Measurements from ENCODE around the gene EEPD1. TPM values are rescaled to one million over a fixed set of nuclear protein-coding genes. Genes with fewer than 3 reads are reported as not detected.
"Not testable (repeated sequence)": the region's sequence is repeated elsewhere in the genome, so short reads cannot be mapped to it uniquely, and the experiment has no call there.

The EEPD1 gene
- total RNA-seq, 1 experiment from 2014 or later, result 48.0 TPM

DNA sequence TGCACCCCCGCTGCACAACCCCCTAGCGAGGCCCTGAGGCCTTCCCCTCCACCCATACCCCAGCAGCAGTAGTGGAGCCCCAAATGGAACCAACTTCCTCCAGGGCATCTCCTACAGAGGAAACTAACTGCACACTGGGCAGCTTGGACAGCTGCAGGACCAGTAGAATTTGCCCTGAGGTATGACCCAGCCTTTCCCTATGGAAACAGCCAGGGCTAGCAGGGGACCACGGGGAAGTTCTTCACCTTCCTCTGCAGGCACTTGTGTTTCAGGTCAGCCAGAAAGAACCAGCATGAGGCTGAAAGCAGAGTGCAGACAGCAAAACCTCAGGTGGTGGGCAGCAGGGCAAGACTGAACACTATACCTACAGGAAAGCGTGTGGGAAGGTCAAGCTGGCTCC is 5.7 kb upstream of the EEPD1 start:
- H3K27ac ChIP-seq (ENCODE audit: low read length), result no peak overlapping the region
- in situ Hi-C loops (cut with HindIII; ENCODE audit: low pct_unique_long_range_greater_than_20kb, low sequenced_read_pairs), result no loop called here
- no peak overlapping the region for H3K4me3 ChIP-seq (ENCODE audit: low read depth in 2 of 2, low read length in 2 of 2)
- H3K36me3 ChIP-seq (ENCODE audit: control insufficient read depth, insufficient read depth, low read length), result no peaks in the 10 kb centered on the region
- no peak for ATAC-seq
- intact Hi-C loops (cut with micrococcal nuclease; ENCODE audit: unreplicated experiment), result no loop called here
- no peaks in the 10 kb centered on the region for H3K27me3 ChIP-seq (ENCODE audit: control insufficient read depth, insufficient read depth, low read length)
- DNase-seq (ENCODE audit: low read depth, low spot score), result no peak
- TF ChIP-seq POLR2AphosphoS5 (IDR thresholded peaks at IDR 0.05; ENCODE audit: low read depth, low read length), result no peak
- no peak for TF ChIP-seq TCF7L2 (IDR thresholded peaks at IDR 0.05; ENCODE audit: low read depth, low read length)
- TF ChIP-seq SIN3A (IDR thresholded peaks at IDR 0.05; ENCODE audit: borderline replicate concordance, insufficient read depth, low read depth, low read length), result no peak
- TF ChIP-seq, protein P1, sequence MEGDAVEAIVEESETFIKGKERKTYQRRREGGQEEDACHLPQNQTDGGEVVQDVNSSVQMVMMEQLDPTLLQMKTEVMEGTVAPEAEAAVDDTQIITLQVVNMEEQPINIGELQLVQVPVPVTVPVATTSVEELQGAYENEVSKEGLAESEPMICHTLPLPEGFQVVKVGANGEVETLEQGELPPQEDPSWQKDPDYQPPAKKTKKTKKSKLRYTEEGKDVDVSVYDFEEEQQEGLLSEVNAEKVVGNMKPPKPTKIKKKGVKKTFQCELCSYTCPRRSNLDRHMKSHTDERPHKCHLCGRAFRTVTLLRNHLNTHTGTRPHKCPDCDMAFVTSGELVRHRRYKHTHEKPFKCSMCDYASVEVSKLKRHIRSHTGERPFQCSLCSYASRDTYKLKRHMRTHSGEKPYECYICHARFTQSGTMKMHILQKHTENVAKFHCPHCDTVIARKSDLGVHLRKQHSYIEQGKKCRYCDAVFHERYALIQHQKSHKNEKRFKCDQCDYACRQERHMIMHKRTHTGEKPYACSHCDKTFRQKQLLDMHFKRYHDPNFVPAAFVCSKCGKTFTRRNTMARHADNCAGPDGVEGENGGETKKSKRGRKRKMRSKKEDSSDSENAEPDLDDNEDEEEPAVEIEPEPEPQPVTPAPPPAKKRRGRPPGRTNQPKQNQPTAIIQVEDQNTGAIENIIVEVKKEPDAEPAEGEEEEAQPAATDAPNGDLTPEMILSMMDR (IDR thresholded peaks at IDR 0.05), result no peak
- TF ChIP-seq, protein P2, sequence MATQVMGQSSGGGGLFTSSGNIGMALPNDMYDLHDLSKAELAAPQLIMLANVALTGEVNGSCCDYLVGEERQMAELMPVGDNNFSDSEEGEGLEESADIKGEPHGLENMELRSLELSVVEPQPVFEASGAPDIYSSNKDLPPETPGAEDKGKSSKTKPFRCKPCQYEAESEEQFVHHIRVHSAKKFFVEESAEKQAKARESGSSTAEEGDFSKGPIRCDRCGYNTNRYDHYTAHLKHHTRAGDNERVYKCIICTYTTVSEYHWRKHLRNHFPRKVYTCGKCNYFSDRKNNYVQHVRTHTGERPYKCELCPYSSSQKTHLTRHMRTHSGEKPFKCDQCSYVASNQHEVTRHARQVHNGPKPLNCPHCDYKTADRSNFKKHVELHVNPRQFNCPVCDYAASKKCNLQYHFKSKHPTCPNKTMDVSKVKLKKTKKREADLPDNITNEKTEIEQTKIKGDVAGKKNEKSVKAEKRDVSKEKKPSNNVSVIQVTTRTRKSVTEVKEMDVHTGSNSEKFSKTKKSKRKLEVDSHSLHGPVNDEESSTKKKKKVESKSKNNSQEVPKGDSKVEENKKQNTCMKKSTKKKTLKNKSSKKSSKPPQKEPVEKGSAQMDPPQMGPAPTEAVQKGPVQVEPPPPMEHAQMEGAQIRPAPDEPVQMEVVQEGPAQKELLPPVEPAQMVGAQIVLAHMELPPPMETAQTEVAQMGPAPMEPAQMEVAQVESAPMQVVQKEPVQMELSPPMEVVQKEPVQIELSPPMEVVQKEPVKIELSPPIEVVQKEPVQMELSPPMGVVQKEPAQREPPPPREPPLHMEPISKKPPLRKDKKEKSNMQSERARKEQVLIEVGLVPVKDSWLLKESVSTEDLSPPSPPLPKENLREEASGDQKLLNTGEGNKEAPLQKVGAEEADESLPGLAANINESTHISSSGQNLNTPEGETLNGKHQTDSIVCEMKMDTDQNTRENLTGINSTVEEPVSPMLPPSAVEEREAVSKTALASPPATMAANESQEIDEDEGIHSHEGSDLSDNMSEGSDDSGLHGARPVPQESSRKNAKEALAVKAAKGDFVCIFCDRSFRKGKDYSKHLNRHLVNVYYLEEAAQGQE (IDR thresholded peaks at IDR 0.05; ENCODE audit: insufficient read depth in 1 of 2, low read depth in 2 of 2, low read length in 1 of 2), result no peak
- POLR2A ChIA-PET, result no interaction called here
- CTCF ChIA-PET, result interaction anchor here (0.6 kb wide), 2 partner anchors 488 to 572 kb away, joined by 3 to 5 read pairs; no protein-coding TSS in a partner anchor
- BruUV-seq (replicated peaks), result no TSS peak
- peaks cover 10% of the 10 kb centered on the region; the same call in 1 of the 2 replicates for H3K9me3 ChIP-seq (ENCODE audit: control insufficient read depth, insufficient read depth, low read depth, low read length)
- peaks cover 5% of the 10 kb centered on the region; the same call in 1 of the 2 replicates for H3K4me1 ChIP-seq (ENCODE audit: control insufficient read depth, insufficient read depth, low read length)

DNA sequence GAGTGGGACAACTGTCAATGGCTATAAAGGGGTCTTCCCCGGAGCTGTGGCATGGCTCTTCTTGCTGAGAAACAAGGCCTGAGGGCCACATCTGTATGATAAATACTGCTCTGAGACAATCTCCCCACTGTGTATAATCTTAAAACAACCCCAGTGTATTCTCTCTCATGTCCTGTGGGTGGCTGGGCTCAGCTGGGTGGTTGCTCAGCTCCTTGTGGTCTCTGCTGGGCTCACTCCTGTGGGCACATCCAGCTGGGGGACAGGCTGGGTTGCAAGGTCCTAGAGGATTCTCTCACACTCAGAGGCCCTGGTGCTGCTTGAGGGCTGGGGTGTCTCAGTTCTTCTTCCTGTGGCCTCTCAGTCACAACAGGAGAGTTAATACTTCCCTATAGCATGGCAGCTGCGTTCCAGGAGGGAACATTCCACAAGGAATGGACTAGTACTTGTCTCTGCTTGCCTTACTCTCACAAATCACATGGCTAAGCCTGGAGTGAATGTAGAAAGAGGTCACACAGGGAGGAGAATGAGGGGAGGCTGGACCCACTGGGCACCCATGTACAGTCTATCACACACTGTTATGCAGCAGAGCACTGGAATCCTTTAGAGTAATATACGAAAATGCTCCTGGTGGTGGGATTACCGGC is 4.5 kb upstream of the EEPD1 start:
- Histone ChIP-seq H3K4me1 (ENCODE audit: control insufficient read depth, insufficient read depth, low read length) (peaks cover 5% of the 10 kb centered on the region; the same call in 1 of the 2 replicates), H3K27me3 (ENCODE audit: control insufficient read depth, insufficient read depth, low read length) (no peaks in the 10 kb centered on the region), H3K4me3 (ENCODE audit: low read depth in 2 of 2, low read length in 2 of 2) (no peak overlapping the region), H3K9me3 (ENCODE audit: control insufficient read depth, insufficient read depth, low read depth, low read length) (peaks cover 10% of the 10 kb centered on the region; the same call in 1 of the 2 replicates), H3K27ac (ENCODE audit: low read length) (no peak overlapping the region), H3K36me3 (ENCODE audit: control insufficient read depth, insufficient read depth, low read length) (no peaks in the 10 kb centered on the region)
- CTCF ChIA-PET, result no interaction called here
- BruUV-seq (replicated peaks), result no TSS peak
- in situ Hi-C loops (cut with HindIII; ENCODE audit: low pct_unique_long_range_greater_than_20kb, low sequenced_read_pairs), result no loop called here
- no peak for DNase-seq (ENCODE audit: low read depth, low spot score)
- no peak for TF ChIP-seq POLR2AphosphoS5 (IDR thresholded peaks at IDR 0.05; ENCODE audit: low read depth, low read length)
- TF ChIP-seq, protein P1 (IDR thresholded peaks at IDR 0.05), result no peak
- no peak for TF ChIP-seq TCF7L2 (IDR thresholded peaks at IDR 0.05; ENCODE audit: low read depth, low read length)
- TF ChIP-seq SIN3A (IDR thresholded peaks at IDR 0.05; ENCODE audit: borderline replicate concordance, insufficient read depth, low read depth, low read length), result no peak
- TF ChIP-seq, protein P2 (IDR thresholded peaks at IDR 0.05; ENCODE audit: insufficient read depth in 1 of 2, low read depth in 2 of 2, low read length in 1 of 2), result no peak
- ATAC-seq, result no peak
- intact Hi-C loops (cut with micrococcal nuclease; ENCODE audit: unreplicated experiment), result no loop called here
- POLR2A ChIA-PET, result no interaction called here

DNA sequence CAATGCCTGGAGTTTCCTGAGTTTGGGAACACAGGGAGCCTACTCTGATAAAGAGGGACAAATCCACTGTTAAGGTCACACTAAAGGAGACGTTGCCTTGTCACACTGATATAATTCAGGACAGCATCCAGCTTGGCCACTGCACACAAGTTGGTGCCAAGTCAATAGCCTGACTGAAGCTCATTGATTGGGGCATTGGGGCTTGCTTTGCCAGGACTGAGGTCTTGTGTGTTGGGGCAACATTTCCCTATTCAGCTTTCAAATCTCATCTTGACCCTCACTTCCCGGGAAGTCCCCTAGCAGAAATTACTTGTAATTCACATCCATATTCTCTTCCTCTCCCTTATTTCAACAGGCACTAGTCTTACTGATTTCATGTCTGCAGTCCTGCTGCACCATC is 3.8 kb upstream of the EEPD1 start:
- H3K27ac ChIP-seq (ENCODE audit: low read length); CTCF ChIA-PET; DNase-seq (ENCODE audit: low read depth, low spot score); H3K36me3 ChIP-seq (ENCODE audit: control insufficient read depth, insufficient read depth, low read length); H3K4me1 ChIP-seq (ENCODE audit: control insufficient read depth, insufficient read depth, low read length); BruUV-seq (replicated peaks); POLR2A ChIA-PET; H3K4me3 ChIP-seq (ENCODE audit: low read depth in 2 of 2, low read length in 2 of 2); ATAC-seq; H3K9me3 ChIP-seq (ENCODE audit: control insufficient read depth, insufficient read depth, low read depth, low read length); H3K27me3 ChIP-seq (ENCODE audit: control insufficient read depth, insufficient read depth, low read length); intact Hi-C loops (cut with micrococcal nuclease; ENCODE audit: unreplicated experiment); in situ Hi-C loops (cut with HindIII; ENCODE audit: low pct_unique_long_range_greater_than_20kb, low sequenced_read_pairs): not testable (repeated sequence)

All from Panc1 (cell line).